Stimulated activated CD8-positive, alpha-beta memory T cell treated with anti-CD3 and anti-CD28 coated beads, Interleukin-15, amount 100 ng/mL, for 48 hours (primary cell): ENCODE data around the gene MYO1E.
"Not testable (repeated sequence)": the region's sequence is repeated elsewhere in the genome, so short reads cannot be mapped to it uniquely, and the experiment has no call there.

ENCODE experiments used
- DNase-seq, 2 donors: peaks; one replicate each; pipeline ENCODE4 v3.0.0-alpha.2; 2020; ENCODE audit warnings: low read depth in 2 of 2

Gene MYO1E

GRCh38 chr15:59133929-59134427 lies 238.7 kb downstream of the MYO1E start:
- no peak for DNase-seq

- DNase-seq: no peak
Observed at GRCh38 chr15:59131969-59132562, 240.6 kb downstream of the MYO1E start.

- DNase-seq: no peak
Observed at GRCh38 chr15:59131456-59131855, 241.2 kb downstream of the MYO1E start.

- not testable (repeated sequence) for DNase-seq
Observed at GRCh38 chr15:59127255-59127654, 245.4 kb downstream of the MYO1E start.

GRCh38 chr15:59125683-59126082 lies 247.0 kb downstream of the MYO1E start:
- DNase-seq: not testable (repeated sequence)

- DNase-seq: no peak
Observed at GRCh38 chr15:59124261-59124660, 248.4 kb downstream of the MYO1E start.

- no peak for DNase-seq
Observed at GRCh38 chr15:59120937-59121336, 251.7 kb downstream of the MYO1E start.

- DNase-seq: no peak
Observed at GRCh38 chr15:59119625-59120024, 253.0 kb downstream of the MYO1E start.

GRCh38 chr15:59116771-59117170 lies 255.9 kb downstream of the MYO1E start:
- no peak for DNase-seq

GRCh38 chr15:59116141-59116540 lies 256.5 kb downstream of the MYO1E start:
- no peak for DNase-seq

GRCh38 chr15:59115047-59115446 lies 257.6 kb downstream of the MYO1E start:
- DNase-seq: no peak

GRCh38 chr15:59111251-59111650 lies 261.4 kb downstream of the MYO1E start:
- no peak for DNase-seq

GRCh38 chr15:59105854-59106253 lies 266.8 kb downstream of the MYO1E start:
- no peak for DNase-seq

GRCh38 chr15:59104912-59105732 lies 267.5 kb downstream of the MYO1E start, which contains the start of gene CCNB2:
Gene CCNB2, plus strand, starts transcription at chr15:59105146. Its CDS starts 123 bp downstream, at chr15:59105269.
- peak; percentile 66 to 74 for DNase-seq

GRCh38 chr15:59104602-59104911 lies 268.1 kb downstream of the MYO1E start:
- no peak for DNase-seq

GRCh38 chr15:59099162-59099685 lies 273.4 kb downstream of the MYO1E start:
- DNase-seq: no peak

GRCh38 chr15:59096429-59096828 lies 276.2 kb downstream of the MYO1E start:
- DNase-seq: no peak

GRCh38 chr15:59094077-59094476 lies 278.6 kb downstream of the MYO1E start:
- no peak for DNase-seq

- DNase-seq: no peak
Observed at GRCh38 chr15:59087731-59088130, 284.9 kb downstream of the MYO1E start.
